Panc1 (cell line): ENCODE results near the gene DCANP1.

Source experiments
- REST ChIP-seq, 2 experiments: IDR thresholded peaks; 2 replicates each; pipeline ENCODE4 v1.6.1; 2011 to 2012; ENCODE audit warnings: low read depth in 2 of 2, control low read depth in 1 of 2, low read length in 1 of 2, mild to moderate bottlenecking in 1 of 2, moderate library complexity in 1 of 2; ENCODE audit not compliant: insufficient read depth in 1 of 2
- SIN3A ChIP-seq: IDR thresholded peaks from 2 replicates; pipeline ENCODE4 v1.6.1; 2012; ENCODE audit warnings: low read depth, mild to moderate bottlenecking, low read length, moderate library complexity, borderline replicate concordance; ENCODE audit not compliant: insufficient read depth
- TF ChIP-seq, protein P1 (sequence below): fragments of 450-650 bp; IDR thresholded peaks from 2 replicates; pipeline ENCODE4 v1.5.1; 2017; ENCODE audit warnings: mild to moderate bottlenecking

DNA sequence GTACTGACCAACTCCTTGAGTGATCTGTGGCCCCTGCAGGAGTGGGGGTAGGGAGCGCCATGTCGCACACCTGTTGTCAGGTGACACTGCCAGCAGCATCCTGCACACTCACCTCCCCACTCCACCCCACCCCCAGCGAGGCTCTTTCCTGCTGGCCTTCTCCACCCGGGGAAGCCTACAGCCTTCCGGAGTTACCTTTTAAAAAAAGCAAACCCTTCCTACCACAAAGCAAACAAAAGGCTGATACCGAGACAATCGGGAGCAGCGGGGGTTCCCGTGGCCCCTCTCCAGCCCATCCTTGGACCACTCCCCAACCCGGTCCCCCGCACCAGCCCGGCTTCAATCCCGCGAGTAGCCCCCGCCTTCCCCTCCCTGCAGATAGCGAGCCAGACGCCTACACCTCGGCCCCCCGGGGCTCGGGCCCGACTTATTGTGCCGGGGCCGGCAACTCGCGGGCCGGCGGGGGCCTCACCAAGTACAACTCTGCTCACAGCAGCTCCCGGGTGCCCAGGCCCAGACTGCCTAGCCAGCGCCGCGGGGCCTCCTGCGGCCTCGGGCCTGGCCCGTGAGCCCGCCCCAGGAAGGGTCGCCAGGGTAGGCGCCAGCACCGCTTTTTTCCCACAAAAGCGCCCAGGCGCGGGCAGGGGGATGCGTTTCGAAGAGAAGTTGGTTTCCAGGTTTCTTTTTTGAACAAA is 48.8 kb downstream of the DCANP1 start:
- TF ChIP-seq, protein P1, sequence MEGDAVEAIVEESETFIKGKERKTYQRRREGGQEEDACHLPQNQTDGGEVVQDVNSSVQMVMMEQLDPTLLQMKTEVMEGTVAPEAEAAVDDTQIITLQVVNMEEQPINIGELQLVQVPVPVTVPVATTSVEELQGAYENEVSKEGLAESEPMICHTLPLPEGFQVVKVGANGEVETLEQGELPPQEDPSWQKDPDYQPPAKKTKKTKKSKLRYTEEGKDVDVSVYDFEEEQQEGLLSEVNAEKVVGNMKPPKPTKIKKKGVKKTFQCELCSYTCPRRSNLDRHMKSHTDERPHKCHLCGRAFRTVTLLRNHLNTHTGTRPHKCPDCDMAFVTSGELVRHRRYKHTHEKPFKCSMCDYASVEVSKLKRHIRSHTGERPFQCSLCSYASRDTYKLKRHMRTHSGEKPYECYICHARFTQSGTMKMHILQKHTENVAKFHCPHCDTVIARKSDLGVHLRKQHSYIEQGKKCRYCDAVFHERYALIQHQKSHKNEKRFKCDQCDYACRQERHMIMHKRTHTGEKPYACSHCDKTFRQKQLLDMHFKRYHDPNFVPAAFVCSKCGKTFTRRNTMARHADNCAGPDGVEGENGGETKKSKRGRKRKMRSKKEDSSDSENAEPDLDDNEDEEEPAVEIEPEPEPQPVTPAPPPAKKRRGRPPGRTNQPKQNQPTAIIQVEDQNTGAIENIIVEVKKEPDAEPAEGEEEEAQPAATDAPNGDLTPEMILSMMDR: no peak
- TF ChIP-seq REST (IDR thresholded peaks at IDR 0.05; ENCODE audit: insufficient read depth in 1 of 2, low read depth in 2 of 2, low read length in 1 of 2): no peak
- peak; percentile 4; the same call in 1 of the 2 replicates for TF ChIP-seq SIN3A
